ENCODE measurements around the gene KLF16.

Gene KLF16

GRCh38 chr19:1907563-1908363 is 44.4 kb upstream of the KLF16 start:
- no peak for DNase-seq (ENCODE audit: extremely low read depth, low read depth)
- H3K4me3 ChIP-seq (replicated peaks; ENCODE audit: low read depth, low read length): no peak overlapping the region
- TF ChIP-seq, protein P1, sequence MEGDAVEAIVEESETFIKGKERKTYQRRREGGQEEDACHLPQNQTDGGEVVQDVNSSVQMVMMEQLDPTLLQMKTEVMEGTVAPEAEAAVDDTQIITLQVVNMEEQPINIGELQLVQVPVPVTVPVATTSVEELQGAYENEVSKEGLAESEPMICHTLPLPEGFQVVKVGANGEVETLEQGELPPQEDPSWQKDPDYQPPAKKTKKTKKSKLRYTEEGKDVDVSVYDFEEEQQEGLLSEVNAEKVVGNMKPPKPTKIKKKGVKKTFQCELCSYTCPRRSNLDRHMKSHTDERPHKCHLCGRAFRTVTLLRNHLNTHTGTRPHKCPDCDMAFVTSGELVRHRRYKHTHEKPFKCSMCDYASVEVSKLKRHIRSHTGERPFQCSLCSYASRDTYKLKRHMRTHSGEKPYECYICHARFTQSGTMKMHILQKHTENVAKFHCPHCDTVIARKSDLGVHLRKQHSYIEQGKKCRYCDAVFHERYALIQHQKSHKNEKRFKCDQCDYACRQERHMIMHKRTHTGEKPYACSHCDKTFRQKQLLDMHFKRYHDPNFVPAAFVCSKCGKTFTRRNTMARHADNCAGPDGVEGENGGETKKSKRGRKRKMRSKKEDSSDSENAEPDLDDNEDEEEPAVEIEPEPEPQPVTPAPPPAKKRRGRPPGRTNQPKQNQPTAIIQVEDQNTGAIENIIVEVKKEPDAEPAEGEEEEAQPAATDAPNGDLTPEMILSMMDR (IDR thresholded peaks at IDR 0.05; ENCODE audit: low read depth, low read length, missing control alignments): no peak

DNA sequence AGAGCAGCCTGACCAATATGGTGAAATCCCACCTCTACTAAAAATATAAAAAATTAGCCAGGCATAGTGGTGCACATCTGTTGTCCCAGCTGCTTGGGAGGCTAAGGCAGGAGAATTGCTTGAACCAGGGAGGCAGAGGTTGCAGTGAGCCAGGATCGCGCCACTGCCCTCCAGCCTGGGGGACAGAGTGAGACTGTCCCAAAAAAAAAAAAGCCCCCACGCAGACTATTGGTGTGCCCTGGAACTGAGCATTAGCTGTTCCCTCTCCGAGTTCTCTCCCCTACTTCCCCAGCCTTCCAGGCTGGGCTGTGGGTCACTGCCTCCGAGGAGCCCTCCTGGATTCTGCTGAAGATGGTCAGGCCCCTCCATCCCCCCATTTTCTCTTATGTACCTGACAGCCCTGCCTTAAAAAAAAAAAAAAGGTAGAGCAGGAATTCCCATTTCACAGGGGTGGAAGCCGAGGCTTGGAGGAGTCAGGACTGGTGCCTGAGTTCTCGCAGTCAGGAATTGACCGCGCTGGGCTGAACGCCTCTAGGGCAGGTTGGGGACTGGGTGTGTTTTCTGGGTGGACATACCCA is 43.7 kb upstream of the KLF16 start:
- H3K4me3 ChIP-seq (replicated peaks; ENCODE audit: low read depth, low read length): no peak overlapping the region
- DNase-seq (ENCODE audit: extremely low read depth, low read depth): no peak

DNA sequence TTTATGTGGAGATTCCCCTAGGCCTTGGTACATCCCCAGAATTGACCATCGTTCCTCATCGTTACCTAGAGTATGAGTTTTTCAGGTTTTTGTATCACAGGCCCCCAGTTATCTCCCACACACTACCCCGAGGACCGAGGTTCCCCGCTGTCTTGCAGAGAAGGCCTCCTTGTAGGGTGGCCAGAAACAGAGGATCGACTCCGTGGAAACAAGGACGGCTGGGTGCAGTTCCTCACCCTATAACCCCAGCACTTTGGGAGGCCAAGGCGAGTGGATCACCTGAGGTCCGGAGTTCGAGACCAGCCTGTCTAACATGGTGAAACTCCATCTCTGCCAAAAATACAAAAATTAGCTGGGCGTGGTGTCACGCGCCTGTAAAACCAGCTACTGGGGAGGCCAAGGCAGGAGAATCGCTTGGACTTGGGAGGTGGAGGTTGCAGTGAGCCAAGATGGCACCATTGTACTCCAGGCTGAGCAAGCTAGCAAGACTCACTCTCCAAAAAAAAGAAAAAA is 42.5 kb upstream of the KLF16 start:
- TF ChIP-seq, protein P1 (IDR thresholded peaks at IDR 0.05; ENCODE audit: low read depth, low read length, missing control alignments): no peak
- peak overlapping the region; percentile 63 for H3K4me3 ChIP-seq (replicated peaks; ENCODE audit: low read depth, low read length)
- no peak for DNase-seq (ENCODE audit: extremely low read depth, low read depth)

More for the DNA sequence above, 43.7 kb upstream of the KLF16 start:
- TF ChIP-seq, protein P1 (IDR thresholded peaks at IDR 0.05; ENCODE audit: low read depth, low read length, missing control alignments): no peak

DNA sequence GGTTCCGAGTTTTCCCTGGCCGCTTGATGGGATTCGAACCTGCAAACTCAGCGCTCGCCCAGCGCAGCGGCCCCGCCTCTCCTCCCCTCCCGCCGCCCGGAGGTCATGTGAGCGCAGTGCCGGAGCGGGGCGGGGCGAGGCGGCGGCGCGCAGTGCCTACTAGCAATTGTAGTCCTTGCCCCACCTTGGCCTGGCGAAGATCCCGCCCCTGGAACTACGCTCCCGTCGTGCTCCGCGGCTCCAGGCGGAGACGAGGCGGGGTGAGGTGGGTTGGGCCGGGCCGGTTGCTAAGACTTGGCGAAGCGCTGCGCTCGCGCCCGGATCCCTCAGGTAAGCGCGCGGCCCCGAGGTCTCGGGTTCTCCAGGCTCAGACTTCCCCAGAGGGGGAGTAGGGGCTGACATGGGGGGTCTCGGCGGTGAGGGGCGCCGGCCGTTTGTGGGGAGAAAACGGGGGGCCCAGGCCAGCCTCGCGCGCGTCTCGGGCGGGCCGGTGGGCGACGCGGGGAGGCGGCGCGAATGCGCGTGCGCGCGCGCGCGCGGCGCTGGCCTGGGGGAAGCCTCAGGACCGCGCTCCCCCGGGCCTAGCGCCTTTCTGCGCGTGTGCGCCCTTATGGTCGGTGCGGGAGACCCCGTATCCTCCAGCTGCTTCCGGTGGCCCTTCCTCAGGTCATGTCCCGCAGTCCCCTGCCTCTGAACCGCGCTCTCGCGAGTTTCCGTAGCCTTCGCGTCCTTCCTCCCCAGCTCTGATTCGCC is 41.9 kb upstream of the KLF16 start, which contains the start of the genes ADAT3 and SCAMP4:
TSS of gene ADAT3 (plus strand) at position 290 of the 753 bp plus-strand sequence. CDS start 6,649 bp downstream, outside the sequence.
TSS of gene SCAMP4 (plus strand) at position 290 of the 753 bp plus-strand sequence. CDS start 9,621 bp downstream, outside the sequence.
- DNase-seq (ENCODE audit: extremely low read depth, low read depth): peak; percentile 94
- peak within 1 kb of the TSS; percentile 63 for H3K4me3 ChIP-seq (replicated peaks; ENCODE audit: low read depth, low read length)
- TF ChIP-seq, protein P1 (IDR thresholded peaks at IDR 0.05; ENCODE audit: low read depth, low read length, missing control alignments): no peak

DNA sequence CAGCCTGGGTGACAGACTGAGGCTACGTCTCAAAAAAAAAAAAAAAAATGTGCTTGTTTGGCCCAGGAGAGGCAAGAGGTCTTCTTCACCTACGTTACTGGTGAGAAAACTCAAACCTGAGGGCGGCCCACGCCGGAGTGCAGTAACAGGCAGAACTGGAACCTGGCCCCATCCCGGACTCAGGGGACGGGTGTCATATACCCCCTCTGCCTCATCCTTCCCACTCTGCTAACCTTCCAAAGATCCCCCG is 41.4 kb upstream of the KLF16 start:
- DNase-seq (ENCODE audit: extremely low read depth, low read depth): no peak
- peak overlapping the region; percentile 63 for H3K4me3 ChIP-seq (replicated peaks; ENCODE audit: low read depth, low read length)

DNA sequence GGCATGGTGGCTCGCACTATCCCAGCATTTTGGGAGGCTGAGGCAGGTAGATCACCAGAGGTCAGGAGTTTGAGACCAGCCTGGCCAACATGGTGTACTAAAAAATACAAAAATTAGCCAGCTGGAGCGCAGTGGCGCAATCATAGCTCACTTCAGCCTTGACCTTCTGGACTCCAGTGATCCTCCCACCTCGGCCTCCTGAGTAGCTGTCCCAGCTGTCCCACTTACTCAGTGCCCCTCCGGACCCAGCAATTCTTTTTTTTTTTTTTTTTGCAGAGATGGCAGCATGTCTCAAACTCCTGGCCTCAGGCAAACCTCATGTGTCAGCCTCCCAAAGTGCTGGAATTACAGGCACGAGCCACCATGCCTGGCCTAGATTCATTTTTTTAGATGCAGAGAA is 39.5 kb upstream of the KLF16 start:
- TF ChIP-seq, protein P1 (IDR thresholded peaks at IDR 0.05; ENCODE audit: low read depth, low read length, missing control alignments): no peak
- H3K4me3 ChIP-seq (replicated peaks; ENCODE audit: low read depth, low read length): no peak overlapping the region
- no peak for DNase-seq (ENCODE audit: extremely low read depth, low read depth)

More for the DNA sequence above, 41.4 kb upstream of the KLF16 start:
- TF ChIP-seq, protein P1 (IDR thresholded peaks at IDR 0.05; ENCODE audit: low read depth, low read length, missing control alignments): no peak
